GM19025 (cell line): ENCODE results near the gene ARHGAP31.
"Not testable (repeated sequence)": the region's sequence is repeated elsewhere in the genome, so short reads cannot be mapped to it uniquely, and the experiment has no call there.

Experiments used
- ATAC-seq: cut with Tn5 transposase; IDR thresholded peaks from one replicate; pipeline ENCODE4 v1.9.1; 2021; ENCODE audit warnings: mild to moderate bottlenecking, low read depth, moderate library complexity; ENCODE audit not compliant: unreplicated experiment

Gene ARHGAP31

GRCh38 chr3:119371786-119372185 is 77.6 kb downstream of the ARHGAP31 start:
- ATAC-seq, result not testable (repeated sequence)

- no peak for ATAC-seq
Measured at GRCh38 chr3:119375106-119375505, 80.9 kb downstream of the ARHGAP31 start.

- no peak for ATAC-seq
Measured at GRCh38 chr3:119375510-119375909, 81.3 kb downstream of the ARHGAP31 start.

- no peak for ATAC-seq
Measured at GRCh38 chr3:119376758-119377157, 82.6 kb downstream of the ARHGAP31 start.

- no peak for ATAC-seq
Measured at GRCh38 chr3:119378259-119378803, 84.1 kb downstream of the ARHGAP31 start.

- ATAC-seq, result no peak
Measured at GRCh38 chr3:119380697-119381096, 86.5 kb downstream of the ARHGAP31 start.

GRCh38 chr3:119382134-119382533 is 88.0 kb downstream of the ARHGAP31 start:
- no peak for ATAC-seq

- ATAC-seq, result no peak
Measured at GRCh38 chr3:119388577-119388976, 94.4 kb downstream of the ARHGAP31 start.

- ATAC-seq, result peak; percentile 76
Measured at GRCh38 chr3:119395923-119396358, 101.8 kb downstream of the ARHGAP31 start.

- no peak for ATAC-seq
Measured at GRCh38 chr3:119396870-119397269, 102.7 kb downstream of the ARHGAP31 start.

GRCh38 chr3:119400466-119400865 is 106.3 kb downstream of the ARHGAP31 start:
- no peak for ATAC-seq

- ATAC-seq, result peak; percentile 27
Measured at GRCh38 chr3:119401069-119401468, 106.9 kb downstream of the ARHGAP31 start.

GRCh38 chr3:119401503-119402440 is 107.6 kb downstream of the ARHGAP31 start:
- ATAC-seq, result peak; percentile 56

GRCh38 chr3:119402791-119403190 is 108.6 kb downstream of the ARHGAP31 start:
- ATAC-seq, result no peak

GRCh38 chr3:119403201-119403600 is 109.0 kb downstream of the ARHGAP31 start:
- no peak for ATAC-seq

GRCh38 chr3:119405315-119405714 is 111.1 kb downstream of the ARHGAP31 start:
- ATAC-seq, result no peak

- peak; percentile 71 for ATAC-seq
Measured at GRCh38 chr3:119408243-119408950, 114.2 kb downstream of the ARHGAP31 start.

GRCh38 chr3:119409844-119410243 is 115.7 kb downstream of the ARHGAP31 start:
- no peak for ATAC-seq

- ATAC-seq, result no peak
Measured at GRCh38 chr3:119413603-119414280, 119.6 kb downstream of the ARHGAP31 start.

GRCh38 chr3:119416873-119417272 is 122.7 kb downstream of the ARHGAP31 start:
- no peak for ATAC-seq
